Naive B cell (primary cell): ENCODE data around the gene NUFIP2. TPM values are rescaled to one million over a fixed set of nuclear protein-coding genes. Genes with fewer than 3 reads are reported as not detected.
A peak's percentile ranks its signal among the peaks of the same experiment; 100 is the strongest.
"Not testable (repeated sequence)": the region's sequence is repeated elsewhere in the genome, so short reads cannot be mapped to it uniquely, and the experiment has no call there.

Source experiments
- ATAC-seq, 2 donors: fragments of 150-1000 bp; cut with Tn5 transposase; 2 replicates each; pipeline ENCODE4 v1.10.0; 2021; ENCODE audit warnings: low read depth in 2 of 2, mild to moderate bottlenecking in 2 of 2, moderate library complexity in 2 of 2
- DNase-seq: peaks from one replicate; pipeline ENCODE4 v3.0.0; 2022
- H3K27ac Mint-ChIP-seq, 6 donors: one replicate each; pipeline ENCODE4 v1.8.0; 2020 to 2022; ENCODE audit warnings: mild to moderate bottlenecking in 6 of 6, mixed read lengths in 6 of 6, moderate library complexity in 5 of 6, inconsistent platforms in 2 of 6
- H3K27me3 Mint-ChIP-seq, 3 donors: one replicate each; pipeline ENCODE4 v1.8.0; 2021 to 2022; ENCODE audit warnings: mixed read lengths in 3 of 3, mild to moderate bottlenecking in 1 of 3
- H3K36me3 Mint-ChIP-seq, 2 donors: one replicate each; pipeline ENCODE4 v1.8.0; 2020 to 2022; ENCODE audit warnings: mixed read lengths in 2 of 2, inconsistent platforms in 1 of 2, mild to moderate bottlenecking in 1 of 2
- H3K4me1 Mint-ChIP-seq, 3 donors: one replicate each; pipeline ENCODE4 v1.8.0; 2020 to 2022; ENCODE audit warnings: mixed read lengths in 3 of 3, inconsistent platforms in 1 of 3, mild to moderate bottlenecking in 1 of 3, moderate library complexity in 1 of 3
- H3K4me3 Mint-ChIP-seq, 8 donors: one replicate each; pipeline ENCODE4 v1.8.0; 2020 to 2022; ENCODE audit warnings: mild to moderate bottlenecking in 8 of 8, mixed read lengths in 8 of 8, moderate library complexity in 8 of 8, inconsistent platforms in 2 of 8
- H3K9me3 Mint-ChIP-seq, 7 donors: one replicate each; pipeline ENCODE4 v1.8.0; 2020 to 2022; ENCODE audit warnings: mixed read lengths in 7 of 7, mild to moderate bottlenecking in 5 of 7, inconsistent platforms in 2 of 7, moderate library complexity in 1 of 7
- polyA plus RNA-seq, 6 donors: library from polyadenylated mRNA; unstranded; fragments of 300-500 nt; fragmentation: Illumina TruSeq; gene quantifications; one replicate each; pipeline ENCODE4 v1.2.3, GENCODE V29; 2021; ENCODE audit warnings: low read depth in 6 of 6

The NUFIP2 gene
- polyA plus RNA-seq, 6 donors from 2014 or later, result 3.1 to 17.3 (median 11.9) TPM

DNA sequence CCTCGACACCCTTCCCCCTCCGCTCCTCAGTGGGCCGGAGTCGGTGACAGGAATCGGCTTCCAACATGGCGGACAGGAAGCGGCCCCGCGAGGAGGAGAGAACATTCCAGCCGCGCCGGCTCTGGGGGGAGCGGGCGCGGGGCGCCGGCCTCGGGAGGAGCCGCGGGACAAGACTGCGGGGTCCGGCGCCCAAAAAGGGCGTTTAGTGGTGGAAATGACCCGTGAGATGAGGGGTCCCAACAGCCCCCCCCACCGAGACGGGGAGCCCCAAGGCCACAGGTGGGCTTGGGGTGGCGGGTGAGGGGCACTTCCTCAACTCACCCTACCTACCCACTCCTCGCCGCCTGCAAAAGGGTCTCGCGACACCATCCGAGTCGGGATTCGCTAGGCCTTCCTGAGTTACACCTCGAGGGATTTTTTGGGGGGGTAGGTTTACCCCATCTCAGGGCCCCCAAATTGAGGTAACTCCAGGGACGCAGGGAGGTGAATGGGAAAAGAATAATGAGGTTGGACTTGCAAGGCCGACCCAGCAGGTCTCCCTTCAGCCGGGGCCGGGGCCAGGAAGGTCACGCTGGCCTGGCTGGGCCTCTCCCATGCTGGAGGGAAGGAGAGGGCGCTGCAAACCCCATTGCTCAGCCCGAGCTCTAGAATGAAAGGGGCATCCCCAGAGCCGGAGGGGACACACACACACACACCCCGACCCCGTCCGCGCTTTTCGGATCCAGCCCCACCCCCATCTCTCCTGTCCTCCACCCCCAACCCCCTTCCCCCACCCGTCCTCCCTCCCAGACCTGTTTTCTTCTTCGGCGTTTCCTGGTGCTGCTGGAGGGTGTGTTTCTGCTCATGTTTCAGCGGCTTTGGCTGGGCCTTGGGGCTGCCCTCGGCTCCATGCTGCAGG, 707 bp downstream of the NUFIP2 start:
- ATAC-seq (peak; percentile 9 to 15), DNase-seq (peak; percentile 53)
- peak overlapping the region; percentile 95 to 99 (median 99) for H3K27ac Mint-ChIP-seq
- H3K9me3 Mint-ChIP-seq, result no peaks in the 10 kb centered on the region
- H3K4me1 Mint-ChIP-seq, result peaks cover 27 to 37% (median 34%) of the 10 kb centered on the region in 3 donors
- H3K36me3 Mint-ChIP-seq, result no peaks in the 10 kb centered on the region
- no peaks in the 10 kb centered on the region for H3K27me3 Mint-ChIP-seq
- peak overlapping the region; percentile 96 to 100 (median 100) for H3K4me3 Mint-ChIP-seq

DNA sequence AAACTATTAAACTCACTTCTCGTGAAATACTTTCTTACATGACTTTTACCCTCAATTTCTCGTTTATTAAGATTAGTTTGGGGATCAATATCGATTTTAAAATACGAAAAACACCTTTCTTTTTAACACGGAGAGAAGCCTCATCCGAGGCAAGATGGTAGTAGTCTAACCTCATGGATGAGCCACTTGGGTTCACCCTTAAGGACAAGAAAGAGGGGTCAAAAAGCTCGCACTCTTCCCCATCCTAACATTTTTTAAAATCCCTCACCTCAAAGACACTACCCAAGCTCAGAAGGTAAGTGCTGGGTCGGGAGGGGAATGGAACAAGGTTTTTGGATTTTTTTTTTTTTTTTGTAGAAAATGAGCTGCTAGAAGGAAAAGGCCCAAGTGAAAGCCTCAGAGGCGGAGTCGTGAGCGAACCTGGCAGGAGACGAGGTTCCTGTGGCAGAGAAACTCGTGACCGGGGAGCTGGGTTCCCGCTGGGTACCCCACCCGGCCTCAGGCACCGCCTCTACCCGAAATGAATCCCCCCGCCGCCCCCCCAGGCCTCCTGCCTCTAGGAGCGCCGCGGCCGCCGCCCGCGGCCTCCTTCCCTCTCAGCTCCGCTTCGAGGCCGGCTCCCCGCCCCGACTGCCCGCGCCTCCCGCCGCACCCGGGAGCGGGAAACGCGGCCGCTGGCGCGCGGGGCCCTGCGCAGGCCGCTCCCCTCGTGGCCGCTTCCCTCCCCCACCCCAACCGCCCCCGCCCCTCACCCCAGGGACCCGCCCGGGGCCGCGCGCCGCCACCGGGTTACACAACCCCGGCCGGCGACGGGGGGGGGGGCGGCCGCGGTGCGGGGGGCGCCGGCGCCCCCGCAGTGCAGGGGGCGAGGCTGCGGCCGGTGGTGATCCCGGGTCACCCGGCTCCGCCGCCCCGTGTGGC, 1.6 kb downstream of the NUFIP2 start:
- no peak for ATAC-seq
- Mint-ChIP-seq H3K36me3 (peaks cover 0 to 1% of the 10 kb centered on the region in 2 donors), H3K27ac (peak overlapping the region; percentile 88 to 99 (median 96)), H3K27me3 (no peaks in the 10 kb centered on the region), H3K4me3 (peak overlapping the region; percentile 96 to 100 (median 100)), H3K4me1 (peaks cover 27 to 45% (median 36%) of the 10 kb centered on the region in 3 donors), H3K9me3 (no peaks in the 10 kb centered on the region)
- peak; percentile 63 for DNase-seq

DNA sequence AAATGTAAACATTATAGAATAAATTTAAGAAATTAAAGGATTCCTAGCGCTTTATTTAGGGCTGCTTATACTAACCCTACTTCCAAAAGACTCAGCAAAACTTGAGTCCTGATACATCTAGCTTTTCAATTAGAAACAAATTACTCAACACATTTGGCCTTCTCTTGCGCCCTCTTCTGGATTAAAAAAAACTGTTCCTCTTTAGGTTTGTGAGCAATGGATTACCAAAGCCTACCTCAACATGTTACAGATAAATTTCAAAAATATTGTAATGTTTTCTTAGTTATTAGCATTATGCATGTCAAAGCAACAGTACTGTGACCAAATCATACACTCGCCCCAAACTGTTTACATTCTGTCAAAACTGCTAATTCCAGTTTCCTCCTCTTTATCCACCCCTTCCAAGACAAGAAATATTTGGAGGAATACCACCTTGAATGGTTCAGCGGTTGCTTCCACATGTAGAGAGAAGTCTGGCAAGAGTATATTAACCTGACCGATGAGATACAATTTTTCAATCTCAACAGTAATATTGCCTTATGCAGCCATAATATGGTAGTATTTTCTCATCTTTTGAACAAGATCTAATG, 2.7 kb downstream of the NUFIP2 start:
- ATAC-seq, result no peak
- H3K4me3 Mint-ChIP-seq, result peak overlapping the region; percentile 77 to 97 (median 92)
- H3K27me3 Mint-ChIP-seq, result no peaks in the 10 kb centered on the region
- H3K4me1 Mint-ChIP-seq, result peaks cover 32 to 54% (median 44%) of the 10 kb centered on the region in 3 donors
- DNase-seq, result peak; percentile 57
- H3K27ac Mint-ChIP-seq, result peak overlapping the region; percentile 21 to 95 (median 86)
- H3K9me3 Mint-ChIP-seq, result no peaks in the 10 kb centered on the region
- peaks cover 0 to 12% of the 10 kb centered on the region in 2 donors for H3K36me3 Mint-ChIP-seq

DNA sequence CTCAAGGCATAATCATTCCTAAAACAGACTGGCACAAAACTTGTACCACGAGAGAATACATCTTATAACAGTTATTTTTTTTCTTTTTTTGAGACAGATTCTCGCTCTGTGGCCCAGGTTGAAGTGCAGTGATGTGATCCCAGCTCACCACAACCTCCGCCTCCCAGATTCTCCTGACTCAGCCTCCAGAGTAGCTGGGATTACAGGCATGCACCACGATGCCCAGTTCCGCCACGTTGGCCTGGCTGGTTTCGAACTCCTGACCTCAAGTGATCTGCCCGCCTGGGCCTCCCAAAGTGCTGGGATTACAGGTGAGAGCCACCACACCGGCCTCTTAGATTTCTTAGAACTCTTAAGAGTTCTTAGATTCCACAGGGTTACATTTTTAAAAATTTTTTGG, 4.1 kb downstream of the NUFIP2 start:
- peak overlapping the region in 3 of 6 donors; percentile 45 to 85 (median 60) for H3K27ac Mint-ChIP-seq
- ATAC-seq, result no peak

DNA sequence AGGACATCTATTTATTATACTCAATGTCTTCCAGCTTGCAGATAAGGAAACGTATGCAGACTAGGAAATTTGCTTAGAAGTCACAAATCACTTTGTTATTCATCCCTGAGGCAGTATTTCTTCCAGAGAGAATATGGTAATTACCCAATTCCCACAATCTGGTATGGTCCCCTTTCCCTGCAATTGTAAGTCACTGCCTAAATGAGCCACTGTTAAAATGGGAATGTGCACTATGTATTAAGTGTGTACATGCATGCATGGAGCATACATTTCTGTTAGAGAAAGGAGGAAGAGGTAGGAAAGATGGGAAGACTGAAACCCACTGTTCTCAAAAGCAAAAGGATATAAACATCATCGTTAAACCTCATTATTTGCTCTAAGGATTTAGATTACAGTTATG, 10.0 kb downstream of the NUFIP2 start:
- ATAC-seq, result no peak
- H3K27ac Mint-ChIP-seq, result peak overlapping the region in 2 of 6 donors; percentile 3 to 45
- H3K9me3 Mint-ChIP-seq, result peaks cover 0 to 13% (median 4%) of the 10 kb centered on the region in 7 donors
- H3K36me3 Mint-ChIP-seq, result peaks cover 15 to 21% of the 10 kb centered on the region in 2 donors
- H3K4me1 Mint-ChIP-seq, result peaks cover 28 to 60% (median 52%) of the 10 kb centered on the region in 3 donors
- H3K4me3 Mint-ChIP-seq, result no peak overlapping the region
- DNase-seq, result no peak
- no peaks in the 10 kb centered on the region for H3K27me3 Mint-ChIP-seq

More for the DNA sequence above, 4.1 kb downstream of the NUFIP2 start:
- Mint-ChIP-seq H3K27me3 (no peaks in the 10 kb centered on the region), H3K4me3 (peak overlapping the region in 2 of 8 donors; percentile 10), H3K9me3 (no peaks in the 10 kb centered on the region), H3K36me3 (peaks cover 0 to 14% of the 10 kb centered on the region in 2 donors), H3K4me1 (peaks cover 26 to 54% (median 49%) of the 10 kb centered on the region in 3 donors)
- DNase-seq, result no peak

DNA sequence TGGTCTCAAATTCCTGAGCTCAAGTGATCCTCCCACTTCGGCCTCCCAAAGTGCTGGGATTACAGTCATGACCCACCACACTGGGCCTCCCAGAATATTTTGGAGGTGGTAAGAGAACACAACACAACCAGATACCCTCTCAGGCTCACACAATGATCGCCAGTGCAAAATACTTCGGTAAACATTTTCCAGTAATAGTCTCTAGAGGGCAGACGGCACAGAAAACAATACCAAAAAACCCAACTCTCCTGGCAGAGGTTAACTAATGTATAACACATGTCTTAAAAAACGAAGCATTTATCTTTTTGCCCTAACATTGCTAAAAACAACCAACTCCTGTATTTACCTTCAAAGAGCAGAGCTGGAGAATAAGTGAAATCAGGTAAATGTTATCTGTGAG, 10.5 kb downstream of the NUFIP2 start:
- Mint-ChIP-seq H3K9me3 (peaks cover 0 to 17% (median 9%) of the 10 kb centered on the region in 7 donors), H3K27me3 (no peaks in the 10 kb centered on the region), H3K4me3 (peak overlapping the region in 2 of 8 donors; percentile 14 to 36), H3K4me1 (peaks cover 24 to 56% (median 47%) of the 10 kb centered on the region in 3 donors), H3K27ac (peak overlapping the region in 3 of 6 donors; percentile 45 to 65 (median 57)), H3K36me3 (peaks cover 15 to 25% of the 10 kb centered on the region in 2 donors)
- DNase-seq, result no peak
- no peak for ATAC-seq

DNA sequence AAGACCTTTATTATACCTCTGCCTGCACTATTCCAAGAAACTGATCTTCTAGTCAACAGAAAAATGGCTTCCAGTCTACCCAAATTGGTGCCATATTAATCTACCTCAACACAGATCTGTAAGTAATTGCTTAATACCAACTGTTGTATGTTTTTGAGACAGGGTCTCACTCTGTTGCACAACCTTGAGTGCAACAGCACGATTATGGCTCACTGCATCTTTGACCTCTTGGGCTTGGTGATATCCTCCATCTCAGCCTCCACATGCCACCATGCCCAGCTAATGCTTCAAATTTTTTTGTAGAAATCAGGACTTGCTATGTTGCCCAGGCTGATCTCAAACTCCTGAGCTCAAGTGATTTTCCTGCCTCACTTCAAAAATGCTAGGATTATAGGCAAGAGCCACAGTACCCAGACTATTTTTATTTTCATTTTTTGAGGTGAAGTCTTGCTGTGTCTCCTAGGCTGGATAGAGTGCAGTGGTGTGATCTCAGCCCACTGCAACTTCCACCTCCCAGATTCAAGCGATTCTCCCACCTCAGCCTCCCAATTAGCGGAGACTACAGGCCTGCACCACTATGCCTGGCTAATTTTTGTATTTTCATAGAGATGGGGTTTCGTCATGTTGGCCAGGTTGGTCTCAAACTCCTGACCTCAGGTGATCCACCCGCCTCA, 14.4 kb downstream of the NUFIP2 start:
- peaks cover 37 to 64% (median 52%) of the 10 kb centered on the region in 3 donors for H3K4me1 Mint-ChIP-seq
- DNase-seq, result no peak
- H3K27ac Mint-ChIP-seq, result peak overlapping the region in 2 of 6 donors; percentile 10 to 75
- H3K27me3 Mint-ChIP-seq, result no peaks in the 10 kb centered on the region
- peaks cover 0 to 23% (median 13%) of the 10 kb centered on the region in 7 donors for H3K9me3 Mint-ChIP-seq
- ATAC-seq, result no peak
- H3K4me3 Mint-ChIP-seq, result peak overlapping the region in 2 of 8 donors; percentile 20 to 35
- peaks cover 19 to 22% of the 10 kb centered on the region in 2 donors for H3K36me3 Mint-ChIP-seq

DNA sequence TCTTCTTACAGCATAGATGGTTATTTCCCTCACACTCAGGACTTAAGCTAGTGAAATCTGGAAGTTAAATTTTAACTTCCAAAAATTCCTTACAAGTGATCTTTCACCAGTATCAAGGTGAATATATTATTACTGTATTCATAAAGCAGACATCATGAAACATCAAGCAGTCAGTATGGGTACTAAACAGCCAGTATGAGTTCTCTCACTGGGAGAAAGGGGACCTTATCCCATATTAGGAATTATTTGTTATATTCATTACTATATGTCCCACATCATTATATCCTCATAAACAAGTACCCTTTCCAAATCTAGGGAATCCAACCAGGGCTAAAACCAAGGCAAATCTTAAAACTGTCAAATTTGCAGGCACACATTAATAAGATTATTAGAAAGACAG, 15.3 kb downstream of the NUFIP2 start:
- peaks cover 40 to 67% (median 53%) of the 10 kb centered on the region in 3 donors for H3K4me1 Mint-ChIP-seq
- DNase-seq, result no peak
- no peaks in the 10 kb centered on the region for H3K27me3 Mint-ChIP-seq
- H3K4me3 Mint-ChIP-seq, result no peak overlapping the region
- peaks cover 22 to 27% of the 10 kb centered on the region in 2 donors for H3K36me3 Mint-ChIP-seq
- peaks cover 0 to 23% (median 13%) of the 10 kb centered on the region in 7 donors for H3K9me3 Mint-ChIP-seq
- H3K27ac Mint-ChIP-seq, result no peak overlapping the region
- ATAC-seq, result no peak

DNA sequence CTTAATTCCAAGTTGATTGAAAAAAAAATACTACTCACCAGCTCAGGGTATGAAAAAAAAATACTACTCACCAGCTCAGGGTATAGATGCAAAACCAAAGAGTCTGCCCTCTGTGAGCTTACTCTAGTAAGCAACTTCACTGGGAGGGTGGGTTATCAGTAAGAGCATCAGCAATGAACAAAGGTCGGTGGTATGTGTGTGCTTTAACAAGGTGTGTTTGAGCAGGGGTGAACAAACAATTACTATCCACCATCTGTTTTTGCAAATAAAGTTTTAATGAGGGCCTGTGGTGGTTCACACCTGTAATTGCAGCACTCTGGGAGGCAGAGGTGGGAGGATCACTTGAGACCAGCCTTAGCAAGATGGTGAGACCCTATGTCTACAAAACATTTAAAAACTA, 20.0 kb downstream of the NUFIP2 start:
- H3K4me1 Mint-ChIP-seq, result peaks cover 31 to 49% (median 37%) of the 10 kb centered on the region in 3 donors
- no peaks in the 10 kb centered on the region for H3K27me3 Mint-ChIP-seq
- H3K4me3 Mint-ChIP-seq, result no peak overlapping the region
- H3K9me3 Mint-ChIP-seq, result peaks cover 0 to 10% (median 3%) of the 10 kb centered on the region in 7 donors
- no peak for DNase-seq
- ATAC-seq, result no peak
- H3K27ac Mint-ChIP-seq, result peak overlapping the region in 3 of 6 donors; percentile 6 to 93 (median 62)
- H3K36me3 Mint-ChIP-seq, result peaks cover 16 to 33% of the 10 kb centered on the region in 2 donors

DNA sequence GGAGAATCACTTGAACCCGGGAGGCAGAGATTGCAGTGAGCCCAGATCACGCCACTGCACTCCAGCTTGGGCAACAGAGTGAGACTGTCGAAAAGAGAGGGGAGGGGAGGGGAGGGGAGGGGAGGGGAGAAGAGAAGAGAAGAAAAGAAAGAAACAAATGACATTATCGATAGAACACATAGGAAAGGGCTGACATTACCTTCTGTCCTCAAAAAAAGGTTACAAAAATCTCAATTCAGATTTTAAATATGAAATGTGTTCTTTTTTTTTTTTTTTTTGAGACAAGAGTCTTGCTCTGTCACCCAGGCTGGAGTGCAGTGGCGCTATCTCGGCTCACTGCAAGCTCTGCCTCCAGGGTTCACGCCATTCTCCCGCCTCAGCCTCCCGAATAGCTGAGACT, 22.0 kb downstream of the NUFIP2 start:
- H3K9me3 Mint-ChIP-seq, H3K4me3 Mint-ChIP-seq, DNase-seq, ATAC-seq, H3K27me3 Mint-ChIP-seq: not testable (repeated sequence)
- peaks cover 26 to 41% (median 30%) of the 10 kb centered on the region in 3 donors for H3K4me1 Mint-ChIP-seq
- H3K36me3 Mint-ChIP-seq, result peaks cover 16 to 22% of the 10 kb centered on the region in 2 donors
- H3K27ac Mint-ChIP-seq, result peak overlapping the region in 1 of 6 donors; percentile 47

DNA sequence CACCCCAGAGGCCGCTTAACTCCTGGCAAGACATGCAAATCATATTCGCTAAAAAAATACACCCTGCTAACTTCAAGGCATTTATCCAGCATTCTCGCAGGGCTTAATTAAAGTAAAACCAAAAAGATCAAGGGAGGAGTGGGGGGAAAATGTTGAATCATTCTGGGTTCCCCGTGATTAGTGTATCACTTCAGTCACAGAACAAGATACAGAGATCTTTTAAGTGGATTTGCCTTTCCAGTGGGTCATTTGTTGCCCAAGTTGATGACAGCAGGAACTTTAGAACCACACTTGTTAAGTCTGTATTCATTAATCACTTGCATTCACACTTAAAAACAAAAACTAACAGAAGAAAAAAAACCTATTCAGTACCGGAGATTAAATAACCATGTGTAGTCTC, 30.0 kb downstream of the NUFIP2 start:
- no peak for DNase-seq
- Mint-ChIP-seq H3K4me1 (peaks cover 0 to 8% (median 7%) of the 10 kb centered on the region in 3 donors), H3K27ac (no peak overlapping the region), H3K9me3 (no peaks in the 10 kb centered on the region), H3K36me3 (peaks cover 0 to 19% of the 10 kb centered on the region in 2 donors), H3K4me3 (no peak overlapping the region), H3K27me3 (no peaks in the 10 kb centered on the region)
- no peak for ATAC-seq

DNA sequence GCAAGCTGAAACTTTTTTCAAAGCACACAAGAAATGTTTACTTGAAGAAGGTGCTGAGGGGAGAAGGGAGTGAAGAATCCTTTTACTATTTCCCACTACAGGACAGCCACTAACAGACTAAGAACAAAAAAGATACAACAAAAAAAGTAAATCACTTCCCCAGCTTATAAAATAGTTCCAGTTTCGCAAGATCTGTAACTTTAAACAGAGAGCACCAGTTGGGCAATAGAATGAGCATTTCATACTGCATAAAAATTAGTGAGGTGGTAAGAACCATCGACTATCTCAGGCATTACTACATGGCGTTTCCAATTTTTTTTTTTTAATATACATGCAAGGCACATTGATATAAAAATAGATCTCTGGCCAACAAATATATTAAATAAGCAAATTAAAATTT, 36.2 kb downstream of the NUFIP2 start:
- Mint-ChIP-seq H3K4me3 (no peak overlapping the region), H3K9me3 (no peaks in the 10 kb centered on the region), H3K36me3 (peaks cover 0 to 12% of the 10 kb centered on the region in 2 donors), H3K4me1 (no peaks in the 10 kb centered on the region), H3K27ac (peak overlapping the region in 1 of 6 donors; percentile 26), H3K27me3 (no peaks in the 10 kb centered on the region)
- ATAC-seq (no peak), DNase-seq (no peak)
